ENCODE measurements around the gene PGAP6.
"Not testable (repeated sequence)": the region's sequence is repeated elsewhere in the genome, so short reads cannot be mapped to it uniquely, and the experiment has no call there.

The PGAP6 gene, protein sequence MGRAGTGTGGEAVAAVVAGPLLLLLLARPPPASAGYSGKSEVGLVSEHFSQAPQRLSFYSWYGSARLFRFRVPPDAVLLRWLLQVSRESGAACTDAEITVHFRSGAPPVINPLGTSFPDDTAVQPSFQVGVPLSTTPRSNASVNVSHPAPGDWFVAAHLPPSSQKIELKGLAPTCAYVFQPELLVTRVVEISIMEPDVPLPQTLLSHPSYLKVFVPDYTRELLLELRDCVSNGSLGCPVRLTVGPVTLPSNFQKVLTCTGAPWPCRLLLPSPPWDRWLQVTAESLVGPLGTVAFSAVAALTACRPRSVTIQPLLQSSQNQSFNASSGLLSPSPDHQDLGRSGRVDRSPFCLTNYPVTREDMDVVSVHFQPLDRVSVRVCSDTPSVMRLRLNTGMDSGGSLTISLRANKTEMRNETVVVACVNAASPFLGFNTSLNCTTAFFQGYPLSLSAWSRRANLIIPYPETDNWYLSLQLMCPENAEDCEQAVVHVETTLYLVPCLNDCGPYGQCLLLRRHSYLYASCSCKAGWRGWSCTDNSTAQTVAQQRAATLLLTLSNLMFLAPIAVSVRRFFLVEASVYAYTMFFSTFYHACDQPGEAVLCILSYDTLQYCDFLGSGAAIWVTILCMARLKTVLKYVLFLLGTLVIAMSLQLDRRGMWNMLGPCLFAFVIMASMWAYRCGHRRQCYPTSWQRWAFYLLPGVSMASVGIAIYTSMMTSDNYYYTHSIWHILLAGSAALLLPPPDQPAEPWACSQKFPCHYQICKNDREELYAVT

DNA sequence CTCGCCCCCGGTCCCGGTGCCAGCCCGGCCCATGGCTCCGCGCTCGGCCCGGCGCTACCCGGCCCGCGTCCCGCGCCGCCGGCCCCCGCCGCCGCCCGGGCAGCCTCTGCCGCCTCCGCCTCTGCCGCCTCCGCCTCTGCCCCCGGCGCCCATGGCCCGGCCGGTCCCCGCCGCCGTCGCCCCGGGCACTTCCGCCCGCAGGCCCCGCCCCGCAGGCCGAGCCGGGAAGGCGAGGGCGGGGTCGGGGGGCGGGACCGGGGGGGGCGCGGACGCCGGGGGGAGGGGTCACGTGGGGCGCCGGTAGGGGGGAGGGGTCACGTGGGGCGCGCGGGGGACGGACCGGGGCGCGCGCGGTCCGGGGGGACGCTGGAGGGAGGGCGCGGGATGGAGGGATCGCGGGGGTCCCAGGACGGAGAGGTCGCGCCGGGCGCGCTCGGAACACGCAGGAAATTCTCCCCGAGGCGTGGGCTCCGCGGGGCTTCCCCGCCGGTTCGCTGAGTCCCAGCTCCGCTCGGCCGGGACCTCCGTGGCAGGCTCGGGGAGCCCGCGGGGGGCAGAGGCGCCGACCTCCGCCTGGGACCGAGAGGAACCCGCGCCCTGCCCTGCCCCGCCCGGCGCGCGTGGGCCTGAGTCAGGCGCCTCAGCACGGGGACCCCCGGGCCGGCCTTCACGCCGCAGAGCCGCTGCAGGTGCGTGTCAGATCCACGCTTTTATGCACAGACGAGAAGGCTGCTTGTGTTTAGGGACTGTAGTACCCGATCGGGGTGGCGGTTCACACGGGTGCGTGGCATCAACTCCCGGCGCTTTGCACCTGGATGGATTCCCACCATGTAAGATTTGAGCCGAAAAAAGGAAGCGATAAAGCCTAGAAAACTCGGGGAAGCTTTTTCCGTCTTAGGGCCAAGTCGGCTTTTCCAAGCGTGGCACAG lies at the start of gene PGAP6:
Gene PGAP6, minus strand, starts transcription at position 190 of the 929 bp plus-strand sequence. Its CDS starts 157 bp downstream, at position 33.
- in situ Hi-C loops (cut with MboI; ENCODE audit: low sequenced_read_pairs) = no loop called here

DNA sequence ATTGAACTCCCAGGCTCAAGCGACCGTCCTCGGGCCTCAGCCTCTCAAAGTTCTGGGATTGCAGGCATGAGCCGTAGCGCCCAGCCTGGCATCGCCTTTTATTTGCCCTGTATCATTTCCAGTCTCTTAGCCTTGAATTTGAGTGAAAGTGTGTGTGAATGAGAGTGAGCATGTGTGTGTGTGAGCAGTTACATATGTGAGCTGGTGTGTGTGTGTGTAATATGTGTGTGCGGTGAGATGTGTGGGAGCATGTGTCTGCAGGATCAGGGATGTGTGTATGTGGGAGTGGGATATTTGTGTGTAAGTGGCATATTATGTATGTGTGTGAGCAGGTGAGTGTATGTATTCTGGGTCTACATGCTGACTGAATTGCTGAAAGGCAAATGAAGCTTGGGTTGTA lies 49.1 kb upstream of the PGAP6 start:
- in situ Hi-C loops (cut with MboI; ENCODE audit: low sequenced_read_pairs) = no loop called here

- in situ Hi-C loops (cut with MboI; ENCODE audit: low sequenced_read_pairs) = no loop called here
These were observed 45.5 kb upstream of the PGAP6 start for GRCh38 chr16:427250-427649.

- in situ Hi-C loops (cut with MboI; ENCODE audit: low sequenced_read_pairs) = no loop called here
These were observed 45.1 kb upstream of the PGAP6 start for GRCh38 chr16:426906-427249.

DNA sequence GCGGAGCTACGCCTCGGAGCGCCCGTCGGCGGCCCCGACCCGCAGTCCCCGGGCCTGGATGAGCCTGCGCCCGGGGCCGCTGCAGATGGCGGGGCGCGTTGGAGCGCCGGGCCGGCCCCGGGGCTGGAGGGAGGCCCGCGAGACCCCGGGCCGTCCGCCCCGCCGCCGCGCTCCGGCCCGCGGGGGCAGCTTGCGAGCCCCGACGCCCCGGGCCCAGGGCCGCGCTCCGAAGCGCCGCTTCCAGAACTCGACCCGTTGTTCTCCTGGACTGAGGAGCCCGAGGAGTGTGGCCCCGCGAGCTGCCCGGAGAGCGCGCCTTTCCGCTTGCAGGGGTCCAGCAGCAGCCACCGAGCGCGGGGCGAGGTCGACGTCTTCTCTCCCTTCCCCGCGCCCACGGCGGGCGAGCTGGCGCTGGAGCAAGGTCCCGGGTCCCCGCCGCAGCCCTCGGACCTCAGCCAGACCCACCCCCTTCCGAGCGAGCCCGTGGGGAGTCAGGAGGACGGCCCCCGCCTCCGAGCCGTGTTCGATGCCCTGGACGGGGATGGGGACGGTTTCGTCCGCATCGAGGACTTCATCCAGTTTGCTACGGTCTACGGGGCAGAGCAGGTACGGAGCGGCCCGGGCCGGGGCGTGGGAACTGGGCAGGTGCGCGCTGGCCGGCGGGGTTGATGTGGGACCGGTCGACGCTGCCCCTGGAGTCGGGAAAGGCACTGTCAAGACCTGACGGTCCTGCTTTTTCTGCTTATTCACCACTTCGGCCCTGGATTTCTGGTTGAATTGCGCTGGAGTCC lies 44.5 kb upstream of the PGAP6 start:
- in situ Hi-C loops (cut with MboI; ENCODE audit: low sequenced_read_pairs) = no loop called here

- in situ Hi-C loops (cut with MboI; ENCODE audit: low sequenced_read_pairs) = no loop called here
These were observed 43.9 kb upstream of the PGAP6 start for GRCh38 chr16:425740-426114.

- in situ Hi-C loops (cut with MboI; ENCODE audit: low sequenced_read_pairs) = no loop called here
These were observed 43.4 kb upstream of the PGAP6 start, which contains the start of gene RAB11FIP3 for GRCh38 chr16:425082-425718. Gene RAB11FIP3 (plus strand): TSS chr16:425649. CDS start chr16:426007, 358 bp downstream.

GRCh38 chr16:424623-425081 lies 42.9 kb upstream of the PGAP6 start:
- in situ Hi-C loops (cut with MboI; ENCODE audit: low sequenced_read_pairs) = no loop called here

DNA sequence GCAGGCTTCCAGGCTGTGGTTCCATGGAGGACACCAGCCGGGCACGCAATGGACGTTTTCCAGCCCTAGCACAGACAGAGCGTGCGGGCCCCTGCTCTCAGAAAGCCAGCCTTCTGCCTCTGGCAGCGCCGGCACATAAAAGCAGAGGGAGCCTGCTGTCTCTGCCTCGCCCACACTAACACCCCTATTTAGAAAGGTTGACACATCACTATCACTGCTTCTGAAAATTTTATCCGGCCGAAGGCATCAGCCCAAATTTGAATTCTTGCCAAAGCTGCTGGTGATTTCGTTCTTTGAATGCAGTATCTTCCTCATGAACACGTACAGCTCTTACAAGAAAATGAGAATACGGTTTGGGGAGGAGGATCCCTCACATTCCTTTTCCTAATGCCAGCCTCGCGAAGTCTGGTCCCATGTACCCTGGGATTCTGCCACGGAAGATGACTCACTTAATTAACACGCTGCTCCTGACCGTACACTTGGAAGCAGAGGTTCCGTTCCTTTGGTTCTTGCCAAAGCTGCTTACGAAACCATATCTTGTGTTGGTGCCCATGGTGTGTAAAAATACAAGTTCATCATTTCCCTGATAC lies 42.4 kb upstream of the PGAP6 start:
- in situ Hi-C loops (cut with MboI; ENCODE audit: low sequenced_read_pairs) = no loop called here

DNA sequence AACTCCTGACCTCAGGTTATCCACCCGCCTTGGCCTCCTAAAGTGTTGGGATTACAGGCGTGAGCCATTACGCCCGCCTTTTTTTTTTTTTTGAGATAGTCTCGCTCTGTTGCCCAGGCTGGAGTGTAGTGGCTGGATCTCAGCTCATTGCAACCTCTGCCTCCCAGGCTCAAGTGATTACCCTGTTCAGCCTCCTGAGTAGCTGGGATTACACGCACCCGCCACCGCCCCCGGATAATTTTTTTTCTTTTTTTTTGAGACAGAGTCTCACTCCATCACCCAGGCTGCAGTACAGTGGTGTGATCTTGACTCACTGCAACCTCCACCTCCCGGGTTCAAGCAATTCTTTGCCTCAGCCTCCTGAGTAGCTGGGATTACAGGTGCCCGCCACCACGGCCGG lies 40.4 kb upstream of the PGAP6 start:
- in situ Hi-C loops (cut with MboI; ENCODE audit: low sequenced_read_pairs) = not testable (repeated sequence)

DNA sequence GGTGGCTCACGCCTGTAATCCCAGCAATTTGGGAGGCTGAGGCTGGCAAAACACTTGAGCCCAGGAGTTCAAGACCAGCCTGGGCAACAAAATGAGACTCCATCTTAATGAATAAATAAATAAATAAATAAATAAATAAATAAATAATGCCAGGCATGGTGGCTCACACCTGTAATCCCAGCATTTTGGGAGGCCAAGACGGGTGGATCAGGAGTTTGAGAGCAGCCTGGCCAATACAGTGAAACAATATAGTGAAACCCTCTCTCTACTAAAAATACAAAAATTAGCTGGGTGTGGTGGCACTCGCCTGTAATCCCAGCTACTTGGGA lies 33.4 kb upstream of the PGAP6 start:
- in situ Hi-C loops (cut with MboI; ENCODE audit: low sequenced_read_pairs) = not testable (repeated sequence)

GRCh38 chr16:414395-415169 lies 32.8 kb upstream of the PGAP6 start:
- in situ Hi-C loops (cut with MboI; ENCODE audit: low sequenced_read_pairs) = no loop called here

DNA sequence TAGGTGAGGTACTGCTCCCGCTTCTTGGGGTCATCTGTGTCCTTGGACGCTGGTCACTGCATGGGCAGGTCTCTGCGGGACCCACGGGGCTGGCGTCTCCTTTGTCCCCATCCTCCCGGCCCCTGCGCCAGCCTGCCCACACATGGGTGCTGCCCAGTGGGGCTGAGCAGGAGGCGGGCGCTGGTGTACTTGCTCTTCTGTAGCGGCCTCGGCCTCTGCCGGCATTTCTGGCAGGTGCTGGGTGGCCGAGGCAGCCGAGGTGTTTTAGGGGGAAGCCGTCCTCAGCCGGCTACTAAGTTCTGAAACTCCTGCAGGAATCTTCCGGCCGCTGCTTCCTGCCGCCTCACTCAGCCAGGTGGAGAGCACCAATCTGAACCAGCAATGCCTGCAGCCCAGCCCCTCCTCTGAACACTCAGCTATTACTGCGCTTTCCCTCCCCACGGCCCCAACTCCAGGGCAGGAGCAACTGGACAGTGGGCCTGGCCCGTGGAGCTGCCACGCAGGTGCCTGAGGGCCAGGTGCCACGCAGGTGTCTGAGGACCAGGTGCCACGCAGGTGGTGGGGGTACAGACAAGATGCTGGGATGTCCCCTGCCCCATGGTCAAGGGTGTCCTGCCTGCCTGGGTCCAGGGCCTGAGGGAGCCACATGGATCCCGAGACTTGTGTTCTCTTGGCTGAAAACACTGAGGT lies 29.9 kb upstream of the PGAP6 start:
- in situ Hi-C loops (cut with MboI; ENCODE audit: low sequenced_read_pairs) = no loop called here

GRCh38 chr16:410516-411178 lies 28.9 kb upstream of the PGAP6 start:
- in situ Hi-C loops (cut with MboI; ENCODE audit: low sequenced_read_pairs) = no loop called here

GRCh38 chr16:407253-407652 lies 25.5 kb upstream of the PGAP6 start:
- in situ Hi-C loops (cut with MboI; ENCODE audit: low sequenced_read_pairs) = no loop called here

DNA sequence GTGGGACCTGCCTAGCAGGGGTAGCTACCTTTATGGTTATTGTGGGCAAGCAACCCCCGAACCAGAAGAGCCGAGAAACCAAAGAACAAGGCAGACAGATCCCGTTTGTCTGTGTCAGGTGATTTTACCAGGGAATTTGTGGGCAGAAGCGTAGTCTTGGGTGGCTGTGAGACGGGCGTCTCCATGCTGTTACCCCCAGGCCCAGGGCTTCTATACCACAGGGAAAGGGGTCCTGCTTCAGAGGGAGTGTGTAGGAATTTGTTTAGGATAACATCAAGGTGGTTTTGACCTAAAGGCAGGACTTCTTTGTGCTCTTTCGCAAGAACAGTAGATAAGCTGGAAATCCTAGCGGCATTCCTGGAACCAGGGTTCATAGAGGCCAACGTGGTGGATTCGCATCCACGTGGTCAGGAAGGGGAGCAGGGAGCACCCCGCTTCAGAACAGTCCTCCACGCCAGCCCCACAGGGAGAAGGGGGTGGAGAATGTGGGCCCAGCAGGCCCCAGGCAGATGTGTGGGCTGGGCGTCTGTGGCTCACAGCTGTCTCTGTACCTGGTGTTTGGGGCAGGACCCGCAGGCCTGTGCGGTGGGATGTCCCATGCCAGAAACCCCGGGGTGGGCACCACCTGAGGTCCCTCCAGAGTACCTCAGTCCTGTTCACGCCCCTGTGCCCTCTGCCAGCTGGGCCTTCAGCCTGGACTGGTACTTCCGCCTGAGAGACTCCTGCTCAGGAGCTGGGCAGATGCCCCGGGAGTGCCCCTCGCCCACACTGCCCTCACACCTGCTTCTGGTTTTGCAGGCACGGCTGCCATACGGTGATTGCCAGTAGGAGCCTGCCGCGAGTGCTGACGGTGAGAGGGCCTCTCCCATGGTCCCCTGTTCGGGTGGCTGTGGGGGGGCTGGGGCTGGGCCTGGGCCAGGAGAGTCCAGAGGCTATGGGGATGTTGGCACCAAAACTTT lies 24.0 kb upstream of the PGAP6 start:
- in situ Hi-C loops (cut with MboI; ENCODE audit: low sequenced_read_pairs) = no loop called here
